HCT116 (cell line): ENCODE measurements around the gene NT5C1B. TPM values are rescaled to one million over a fixed set of nuclear protein-coding genes. Genes with fewer than 3 reads are reported as not detected.

Experiments
- ATAC-seq: fragments of 200-7000 bp; cut with Tn5 transposase; 2 replicates; pipeline ENCODE4 v1.9.1; 2020; ENCODE audit warnings: mild to moderate bottlenecking, moderate library complexity
- BruUV-seq: library from RNA; stranded (reverse); fragments of 400-500 nt; replicated peaks from 2 replicates; lab custom pipeline; 2021; lab: Mats Ljungman, UMichigan
- CTCF ChIA-PET: fragments of 300-600 bp; sonication (Branson Sonifier 250); formaldehyde crosslinking; loops from one replicate; lab custom pipeline; 2021; ENCODE audit warnings: antibody characterized with exemption; lab: Charles Lee
- POLR2A ChIA-PET: fragments of 300-600, 350-600 bp; sonication (Branson Sonifier 250); formaldehyde crosslinking; loops from one replicate; lab custom pipeline; 2021; ENCODE audit warnings: antibody characterized with exemption; lab: Charles Lee
- RAD21 ChIA-PET, 2 experiments: fragments of 300-600 bp; sonication (Branson Sonifier 250); formaldehyde crosslinking; loops; one replicate each; lab custom pipeline; 2023; ENCODE audit warnings: low total read pairs in 2 of 2; ENCODE audit not compliant: uncharacterized antibody in 2 of 2, unreplicated experiment in 2 of 2, low non-redundant PET in 1 of 2; lab: Charles Lee
- DNase-seq: peaks from one replicate; pipeline ENCODE4 v3.0.0-alpha.2; 2010; ENCODE audit warnings: low read depth, low spot score
- H2AFZ ChIP-seq: fragments of 200-600 bp; shearing (Covaris generic), sonication (generic); 2 replicates; pipeline ENCODE4 v1.6.1; 2017; ENCODE audit warnings: low read depth, mixed run types, mixed read lengths, antibody characterized with exemption, low read length; ENCODE audit not compliant: poor library complexity, severe bottlenecking
- H3K27ac ChIP-seq: 2 replicates; pipeline ENCODE4 v1.5.1; 2012; ENCODE audit warnings: low read depth, low read length
- H3K27me3 ChIP-seq: fragments of 200-600 bp; sonication (generic); 2 replicates; pipeline ENCODE4 v1.6.1; 2016; ENCODE audit warnings: mixed run types, low read length, mixed read lengths; ENCODE audit not compliant: insufficient read depth
- H3K36me3 ChIP-seq, 2 experiments: fragments of 200-500 bp in 1 of 2; fragments of 200-600 bp in 1 of 2; sonication (Bioruptor generic) in 1 of 2; sonication (generic) in 1 of 2; 2 replicates each; pipeline versions ENCODE4 v1.5.1 to v1.6.1; 2014 to 2016; ENCODE audit warnings: low read length in 2 of 2, inconsistent platforms in 1 of 2, mixed read lengths in 1 of 2, mixed run types in 1 of 2; ENCODE audit not compliant: insufficient read depth in 2 of 2, control insufficient read depth in 1 of 2
- H3K4me1 ChIP-seq, 2 experiments: fragments of 200-600 bp in 1 of 2; sonication (generic) in 1 of 2; 2 replicates each; pipeline versions ENCODE4 v1.5.1 to v1.6.1; 2012 to 2017; ENCODE audit warnings: low read length in 2 of 2, inconsistent platforms in 1 of 2, mild to moderate bottlenecking in 1 of 2, mixed read lengths in 1 of 2, mixed run types in 1 of 2, moderate library complexity in 1 of 2; ENCODE audit not compliant: insufficient read depth in 2 of 2, control insufficient read depth in 1 of 2
- H3K4me2 ChIP-seq: fragments of 200-600 bp; sonication (generic); 2 replicates; pipeline ENCODE4 v1.6.1; 2017; ENCODE audit warnings: mixed run types, low read length, mixed read lengths
- H3K4me3 ChIP-seq, 2 experiments: fragments of 200-600 bp in 1 of 2; sonication (generic) in 1 of 2; replicated peaks in 1 of 2; 2 replicates each; pipeline ENCODE4 v1.5.1; 2011 to 2016; ENCODE audit warnings: low read length in 2 of 2, control low read depth in 1 of 2, low read depth in 1 of 2, mild to moderate bottlenecking in 1 of 2, mixed read lengths in 1 of 2, mixed run types in 1 of 2
- H3K79me2 ChIP-seq: fragments of 200-600 bp; sonication (generic); 2 replicates; pipeline ENCODE4 v1.6.1; 2017; ENCODE audit warnings: mild to moderate bottlenecking, mixed run types, low read length, moderate library complexity, mixed read lengths; ENCODE audit not compliant: insufficient read depth
- H3K9ac ChIP-seq: fragments of 200-600 bp; sonication (generic); 2 replicates; pipeline ENCODE4 v1.6.1; 2016; ENCODE audit warnings: low read length, mixed read lengths
- H3K9me2 ChIP-seq: fragments of 200-600 bp; sonication (generic), shearing (Covaris generic); 2 replicates; pipeline ENCODE4 v1.6.1; 2017; ENCODE audit warnings: mixed run types, mild to moderate bottlenecking, moderate library complexity; ENCODE audit not compliant: insufficient read depth
- H3K9me3 ChIP-seq, 2 experiments: fragments of 200-500 bp in 1 of 2; fragments of 200-600 bp in 1 of 2; sonication (Bioruptor generic) in 1 of 2; sonication (generic) in 1 of 2; 2 replicates each; pipeline ENCODE4 v1.6.1; 2014 to 2017; ENCODE audit warnings: low read length in 2 of 2, mixed read lengths in 2 of 2, inconsistent platforms in 1 of 2, low read depth in 1 of 2, mild to moderate bottlenecking in 1 of 2, mixed run types in 1 of 2, moderate library complexity in 1 of 2; ENCODE audit not compliant: control insufficient read depth in 1 of 2, insufficient read depth in 1 of 2
- H4K20me1 ChIP-seq: fragments of 200-600 bp; sonication (generic), shearing (Covaris generic); 2 replicates; pipeline ENCODE4 v1.6.1; 2017; ENCODE audit warnings: mixed run types, mild to moderate bottlenecking, moderate library complexity; ENCODE audit not compliant: insufficient read depth
- CTCF ChIP-seq, 3 experiments: fragments of 200-600 bp in 1 of 3; sonication (generic) in 1 of 3; IDR thresholded peaks in 2 of 3; conservative IDR thresholded peaks in 1 of 3; 2 replicates each; pipeline ENCODE4 v1.5.1; 2012 to 2017; ENCODE audit warnings: low read depth in 2 of 3, low read length in 2 of 3, antibody characterized with exemption in 1 of 3, borderline replicate concordance in 1 of 3, control low read depth in 1 of 3, mild to moderate bottlenecking in 1 of 3, mixed read lengths in 1 of 3, mixed run types in 1 of 3, moderate library complexity in 1 of 3; ENCODE audit not compliant: insufficient read depth in 1 of 3
- JUND ChIP-seq: IDR thresholded peaks from 2 replicates; pipeline ENCODE4 v1.6.1; 2012
- POLR2A ChIP-seq: IDR thresholded peaks from 2 replicates; pipeline ENCODE4 v1.7.0; 2011; ENCODE audit warnings: borderline replicate concordance; ENCODE audit not compliant: insufficient read depth, insufficient read length; ENCODE audit errors: extremely low read depth
- RAD21 ChIP-seq: IDR thresholded peaks from 2 replicates; pipeline ENCODE4 v1.6.1; 2012; ENCODE audit warnings: low read depth, mild to moderate bottlenecking
- intact Hi-C: fragments of 100-400 bp; cut with micrococcal nuclease; formaldehyde crosslinking; loops from 2 replicates; pipeline ENCODE4 v1.10.0; 2022
- total RNA-seq: library from RNA; stranded (reverse); gene quantifications from one replicate; pipeline ENCODE4 v1.2.1, GENCODE V29; 2021; ENCODE audit not compliant: unreplicated experiment

The NT5C1B gene
- total RNA-seq, 1 experiment from 2014 or later, result not detected

- no peak for DNase-seq
- Histone ChIP-seq H3K4me3 (no peak overlapping the region), H4K20me1 (no peaks in the 10 kb centered on the region), H3K36me3 (no peaks in the 10 kb centered on the region), H3K27ac (no peak overlapping the region), H3K79me2 (no peaks in the 10 kb centered on the region), H3K9ac (no peak overlapping the region), H3K27me3 (no peaks in the 10 kb centered on the region), H3K4me2 (no peak overlapping the region), H3K4me1 (no peaks in the 10 kb centered on the region), H3K9me2 (no peaks in the 10 kb centered on the region), H2AFZ (no peak overlapping the region), H3K9me3 (no peaks in the 10 kb centered on the region)
- BruUV-seq, result no TSS peak
- TF ChIP-seq JUND, result no peak
- TF ChIP-seq POLR2A, result no peak
- TF ChIP-seq CTCF (IDR thresholded peaks at IDR 0.05 in 2 of 3, conservative IDR thresholded peaks at IDR 0.05 in 1 of 3; ENCODE audit: borderline replicate concordance in 1 of 3, insufficient read depth in 1 of 3, low read depth in 2 of 3, low read length in 2 of 3), result no peak
- TF ChIP-seq RAD21, result no peak
- ATAC-seq, result no peak
- POLR2A ChIA-PET, result no interaction called here
- intact Hi-C loops, result loop anchor here (5.0 kb wide), 1 partner anchor 230 kb away; no protein-coding TSS in a partner anchor
- CTCF ChIA-PET, result no interaction called here
- RAD21 ChIA-PET, result no interaction called here
Measured at GRCh38 chr2:18522484-18523146, 66.8 kb downstream of the NT5C1B start.
